ENCODE data around the gene LSR.

- TF ChIP-seq ELF1 (IDR thresholded peaks at IDR 0.05; ENCODE audit: borderline replicate concordance, low read depth) = no peak
- TF ChIP-seq CEBPB (IDR thresholded peaks at IDR 0.05; ENCODE audit: low read depth) = no peak
- no peak for TF ChIP-seq ATF3 (IDR thresholded peaks at IDR 0.05)
Observed at GRCh38 chr19:35212241-35212640, 36.6 kb upstream of the LSR start.
